ENCODE data around the gene DNAJB13.
"Not testable (repeated sequence)": the region's sequence is repeated elsewhere in the genome, so short reads cannot be mapped to it uniquely, and the experiment has no call there.

Gene DNAJB13

DNA sequence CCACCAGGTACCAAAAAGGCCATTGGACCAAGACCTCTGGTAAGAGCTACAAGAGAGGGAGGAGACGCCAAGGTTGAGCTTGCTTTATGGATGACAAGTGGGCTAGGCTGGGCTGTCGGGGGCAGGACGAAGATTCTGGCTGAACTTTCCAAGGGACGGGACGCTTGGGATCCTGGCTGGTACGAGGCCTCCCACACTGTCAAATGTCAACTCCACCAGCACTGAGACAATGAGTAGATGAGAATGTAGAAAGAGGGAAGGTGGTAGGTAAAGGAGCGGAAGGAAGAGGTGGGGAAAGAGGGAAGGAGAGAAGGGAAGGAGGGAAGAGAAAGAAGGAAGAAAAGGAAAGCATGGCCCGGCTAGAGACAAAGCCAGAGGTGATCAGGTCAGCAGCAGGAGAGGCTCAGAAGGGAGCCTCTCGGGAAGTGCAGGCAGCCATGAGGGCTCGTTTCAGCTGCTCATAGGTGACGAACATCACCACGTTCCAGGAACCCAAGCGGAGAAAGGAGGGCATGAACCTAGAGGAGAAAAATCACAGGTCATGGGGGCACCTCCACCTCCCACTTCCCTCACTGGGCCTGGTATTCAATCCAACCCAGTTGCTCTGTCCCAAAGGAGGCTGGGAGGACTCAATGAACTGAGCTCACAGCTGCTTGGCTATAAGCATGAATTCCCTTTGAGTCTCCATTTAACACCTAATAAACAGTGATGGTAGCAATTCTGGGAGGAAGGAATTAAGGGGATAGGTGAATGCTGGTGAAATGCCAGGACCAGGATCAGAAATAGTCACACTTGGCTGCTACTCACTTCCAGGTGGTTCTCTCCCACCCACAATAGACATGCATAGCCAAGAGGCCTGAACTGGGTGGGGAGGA, 24.0 kb downstream of the DNAJB13 start:
- peak in 3 of 10 donors; percentile 12 to 28 (median 24) for DNase-seq
- intact Hi-C loops (cut with DNase I), result no loop called here

GRCh38 chr11:73975479-73975757, 24.6 kb downstream of the DNAJB13 start:
- intact Hi-C loops (cut with DNase I), result no loop called here
- DNase-seq, result peak in 3 of 10 donors; percentile 10 to 62 (median 52)

DNA sequence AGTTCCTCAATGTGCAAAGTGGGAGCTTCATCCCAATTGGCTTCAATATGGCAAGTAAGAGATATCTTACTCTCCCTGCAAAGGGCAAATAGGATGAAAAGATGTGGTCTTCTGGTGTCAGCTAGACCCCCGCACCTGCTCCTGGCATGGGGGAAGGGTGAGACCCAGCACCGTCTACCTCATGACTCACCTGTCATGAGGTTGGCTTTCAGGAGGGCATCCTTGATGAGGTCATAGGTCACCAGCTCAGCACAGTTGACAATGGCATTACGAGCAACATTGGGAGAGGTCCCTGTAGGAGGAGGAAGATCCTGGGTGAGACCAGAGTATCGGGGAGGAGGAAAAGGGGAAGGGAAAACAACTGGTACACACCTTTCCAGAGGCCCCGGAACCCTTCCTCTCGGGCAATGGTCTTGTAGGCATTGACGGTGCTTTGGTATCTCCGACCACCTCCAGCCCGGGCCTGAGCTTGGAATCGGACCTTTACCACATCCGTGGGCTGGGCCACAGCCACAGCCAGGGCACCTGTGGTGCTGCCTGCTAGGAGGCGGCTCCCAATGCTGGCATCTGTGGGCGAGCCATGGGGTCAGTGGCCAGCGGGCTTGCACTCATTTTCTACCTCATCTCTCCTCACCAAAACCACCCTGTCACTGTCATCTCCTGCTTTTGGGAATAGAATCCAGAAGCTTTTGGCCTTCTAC, 25.8 kb downstream of the DNAJB13 start:
- DNase-seq, result peak in 3 of 10 donors; percentile 41 to 43 (median 42)
- intact Hi-C loops (cut with DNase I), result no loop called here

DNA sequence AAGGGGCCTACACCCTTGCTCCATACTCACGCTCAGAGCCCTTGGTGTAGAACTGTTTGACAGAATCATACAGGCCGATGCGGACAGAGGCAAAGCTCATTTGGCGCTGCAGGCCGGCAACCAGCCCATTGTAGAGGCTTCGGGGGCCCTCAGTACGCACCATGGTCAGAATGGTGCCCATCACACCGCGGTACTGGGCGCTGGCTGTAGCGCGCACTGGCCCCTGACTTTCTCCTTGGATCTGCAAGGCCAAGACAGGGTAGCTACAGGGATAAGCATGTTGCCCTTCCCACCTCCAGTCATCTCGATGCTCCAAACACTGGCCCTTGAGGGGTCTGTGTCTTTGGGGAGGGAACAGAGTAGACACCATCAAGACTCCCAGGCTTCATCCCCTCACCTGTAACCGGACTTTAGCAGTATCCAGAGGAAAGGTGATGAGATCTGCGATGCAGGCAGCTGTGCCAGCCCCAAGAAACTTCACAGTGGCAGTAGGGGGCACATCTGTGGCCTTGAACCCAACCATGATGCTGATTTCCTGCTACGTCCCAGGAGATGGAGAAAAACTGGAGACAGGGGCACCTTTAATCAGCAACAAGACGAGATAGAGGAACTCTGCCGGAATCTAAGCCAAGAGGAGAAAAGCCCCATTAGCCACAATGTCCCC, 27.2 kb downstream of the DNAJB13 start:
- intact Hi-C loops (cut with DNase I), result no loop called here
- DNase-seq, result peak in 3 of 10 donors; percentile 25 to 46 (median 44)

GRCh38 chr11:73978576-73979086, 27.8 kb downstream of the DNAJB13 start:
- intact Hi-C loops (cut with DNase I), result no loop called here
- peak in 1 of 10 donors; percentile 13 for DNase-seq

GRCh38 chr11:73980001-73980961, 29.5 kb downstream of the DNAJB13 start:
- intact Hi-C loops (cut with DNase I), result loop anchor here (5.0 kb wide), 1 partner anchor 192 kb away; the partner anchor contains the start of genes C2CD3 and PPME1
- peak in 3 of 10 donors; percentile 39 to 77 (median 61) for DNase-seq

DNA sequence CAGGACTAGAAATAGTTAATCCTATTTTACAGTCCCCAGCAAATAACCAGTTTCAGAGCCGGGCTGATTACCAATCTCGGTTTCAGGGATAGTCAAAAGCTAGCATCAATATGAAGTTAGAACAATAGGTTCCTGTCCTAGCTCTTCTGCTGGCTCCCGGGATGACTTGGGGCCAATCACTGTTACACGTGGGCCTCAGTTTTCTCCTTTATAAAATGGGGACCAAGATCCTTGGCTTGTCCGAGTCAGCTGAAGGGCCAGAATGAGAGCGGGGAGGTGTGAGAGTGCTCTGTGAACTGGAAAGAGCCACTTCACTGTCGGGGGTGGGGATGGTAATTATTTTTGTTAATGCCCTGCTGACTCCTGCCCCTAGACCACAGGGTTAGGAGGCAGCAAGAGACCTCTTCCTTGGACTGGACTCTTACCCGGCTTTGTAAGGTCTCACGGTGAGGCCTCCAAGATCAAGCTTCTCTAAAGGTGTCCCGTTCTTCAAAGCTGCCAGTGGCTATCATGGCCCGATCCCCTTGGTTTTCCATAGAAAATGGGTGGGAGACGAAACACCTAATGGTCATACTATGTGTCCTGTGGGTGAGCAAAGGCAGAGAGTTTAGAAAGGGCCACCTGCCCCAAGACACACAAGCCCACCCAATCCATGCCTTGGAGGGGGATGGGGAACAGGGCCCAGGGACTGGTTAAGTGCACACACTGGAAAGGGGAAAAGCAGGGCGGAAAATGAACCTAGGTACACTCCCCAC, 30.4 kb downstream of the DNAJB13 start:
- intact Hi-C loops (cut with DNase I), result loop anchor here (5.0 kb wide), 1 partner anchor 191 kb away; the partner anchor contains the start of genes C2CD3 and PPME1

DNA sequence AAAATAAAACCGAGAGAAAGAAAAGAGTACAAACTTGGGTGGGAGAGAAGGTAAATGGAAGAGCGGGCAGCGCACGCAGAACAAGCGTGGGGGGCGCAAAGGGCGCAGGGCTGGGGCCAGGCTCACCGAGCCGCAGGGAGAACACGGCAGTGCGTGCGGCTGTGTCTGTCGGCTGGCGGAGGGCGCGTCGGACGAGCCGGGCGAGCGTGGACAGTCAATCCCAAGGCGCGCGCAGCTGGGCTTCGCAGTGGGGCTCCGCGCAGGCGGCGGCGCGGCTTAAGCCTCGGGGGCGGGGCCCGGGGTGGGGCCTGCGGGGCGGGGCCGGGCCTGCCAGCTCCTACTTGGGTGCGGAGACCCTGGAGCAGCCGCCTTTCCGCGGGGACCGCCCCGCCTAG, 31.8 kb downstream of the DNAJB13 start, which contains the start of gene UCP2:
Gene UCP2, minus strand, starts transcription at position 249 of the 395 bp plus-strand sequence. CDS start 4,465 bp downstream, outside the sequence.
- peak in 8 of 10 donors; percentile 63 to 94 (median 81) for DNase-seq
- intact Hi-C loops (cut with DNase I), result loop anchor here (5.0 kb wide), 1 partner anchor 190 kb away; the partner anchor contains the start of genes C2CD3 and PPME1

More for the DNA sequence above, 30.4 kb downstream of the DNAJB13 start:
- DNase-seq, result peak in 3 of 10 donors; percentile 4 to 34 (median 22)

- intact Hi-C loops (cut with DNase I), result loop anchor here (5.0 kb wide), 1 partner anchor 189 kb away; the partner anchor contains the start of genes C2CD3 and PPME1
- peak; percentile 86 to 99 (median 93) for DNase-seq
These were observed 32.3 kb downstream of the DNAJB13 start for GRCh38 chr11:73982990-73983740.

GRCh38 chr11:73983741-73984538, 33.1 kb downstream of the DNAJB13 start:
- peak in 2 of 10 donors; percentile 13 to 40 for DNase-seq

DNA sequence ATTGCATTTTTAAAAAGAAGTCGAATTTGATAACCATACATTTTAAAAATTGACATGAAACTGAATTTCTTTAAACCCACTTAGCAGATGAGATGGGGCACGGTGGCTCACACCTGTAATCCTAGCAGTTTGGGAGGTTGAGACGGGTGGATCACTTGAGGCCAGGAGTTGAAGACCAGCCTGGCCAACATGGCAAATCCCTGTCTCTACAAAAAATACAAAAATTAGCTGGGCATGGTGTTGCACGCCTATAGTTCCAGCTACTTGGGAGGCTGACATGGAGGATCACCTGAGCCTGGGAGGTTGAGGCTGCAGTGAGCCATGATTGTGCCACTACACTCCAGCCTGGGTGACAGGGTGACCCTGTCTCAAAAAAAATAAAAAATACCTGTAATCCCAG, 34.8 kb downstream of the DNAJB13 start:
- intact Hi-C loops (cut with DNase I), result not testable (repeated sequence)
- DNase-seq, result peak in 3 of 10 donors; percentile 11 to 16 (median 14)

More at GRCh38 chr11:73983741-73984538, 33.1 kb downstream of the DNAJB13 start:
- intact Hi-C loops (cut with DNase I), result loop anchor here (5.0 kb wide), 1 partner anchor 188 kb away; the partner anchor contains the start of genes C2CD3 and PPME1

DNA sequence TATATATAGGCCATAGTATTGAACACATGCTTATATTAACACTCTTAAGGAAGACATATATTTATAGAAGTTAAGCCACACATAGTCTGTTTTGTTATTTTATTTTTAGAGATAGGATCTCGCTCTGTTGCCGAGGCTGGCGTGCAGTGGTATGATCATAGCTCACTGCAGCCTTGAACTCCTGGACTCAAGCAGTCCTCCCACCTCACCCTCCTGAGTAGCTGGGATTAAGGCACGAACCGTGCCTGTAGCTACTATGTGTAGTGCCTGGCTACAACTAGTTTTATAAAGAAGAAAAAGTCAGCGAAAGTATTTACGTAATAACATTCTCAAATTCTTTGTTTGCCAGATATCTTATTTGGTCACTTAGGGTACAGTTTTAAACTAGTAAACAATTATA, 37.4 kb downstream of the DNAJB13 start:
- DNase-seq, result peak in 1 of 10 donors; percentile 2

DNA sequence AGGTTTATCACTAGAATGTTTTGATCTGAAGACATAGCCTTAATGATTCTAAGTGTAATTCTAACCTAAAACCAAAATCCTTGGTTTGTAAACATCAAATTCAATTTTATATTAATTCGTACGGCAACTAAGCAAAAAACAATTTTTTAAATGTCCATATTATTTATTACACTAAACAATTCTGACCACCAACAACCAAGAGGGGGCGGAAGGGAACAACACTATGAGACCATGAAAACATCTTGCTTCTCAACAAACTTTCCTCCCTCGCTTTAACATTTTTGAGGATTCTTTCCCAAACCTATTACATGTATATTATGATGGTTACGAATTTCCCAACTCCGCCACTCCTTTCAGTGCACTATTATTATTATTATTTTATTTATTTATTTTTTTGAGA, 38.3 kb downstream of the DNAJB13 start:
- intact Hi-C loops (cut with DNase I), result no loop called here
- no peak for DNase-seq

More for the DNA sequence above, 37.4 kb downstream of the DNAJB13 start:
- intact Hi-C loops (cut with DNase I), result no loop called here

DNA sequence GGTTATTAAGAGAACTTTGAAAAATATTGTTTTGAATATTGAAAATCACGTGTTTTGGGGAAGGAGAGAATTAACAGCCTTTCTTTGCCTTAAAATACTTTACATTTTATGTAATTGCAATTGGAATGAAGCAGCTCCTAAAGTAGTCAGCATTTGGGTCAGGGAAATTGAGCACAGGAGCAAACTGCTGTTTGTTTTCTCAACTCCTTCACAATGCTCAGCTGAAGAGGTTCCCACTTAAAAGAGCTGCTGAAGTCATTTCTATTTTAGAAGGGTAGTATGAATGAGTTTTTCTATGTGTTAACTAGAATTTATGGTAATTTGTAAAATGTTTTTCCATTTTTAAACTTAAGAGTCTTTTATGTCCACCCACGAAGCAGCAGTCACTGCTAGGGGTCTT, 39.9 kb downstream of the DNAJB13 start:
- intact Hi-C loops (cut with DNase I), result no loop called here
- no peak for DNase-seq

DNA sequence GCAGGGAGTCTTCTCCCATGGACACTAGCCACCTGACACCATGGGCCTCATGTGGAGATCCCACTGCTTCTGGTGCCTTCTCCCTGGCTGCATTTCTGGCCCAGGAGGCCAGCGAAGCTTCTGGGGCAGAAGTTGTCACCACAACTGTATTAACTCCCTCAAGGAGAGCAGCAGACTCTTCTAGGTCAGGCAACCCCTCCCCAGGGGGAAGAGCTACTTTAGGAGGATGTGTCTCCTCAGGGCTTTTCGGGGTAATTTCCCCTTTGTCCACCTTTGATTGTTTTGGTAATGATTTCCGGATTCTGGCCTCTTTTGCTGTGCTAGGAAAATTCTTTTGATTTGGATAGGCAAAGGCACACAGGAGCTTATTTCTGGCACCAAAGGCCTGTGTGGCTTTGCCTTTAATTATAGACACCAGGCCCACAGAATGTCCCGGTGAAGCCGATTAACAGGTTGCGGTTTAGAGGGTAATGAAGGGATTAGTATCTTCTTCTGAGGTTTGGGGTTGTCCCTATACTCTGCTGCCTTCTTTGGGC, 40.7 kb downstream of the DNAJB13 start:
- intact Hi-C loops (cut with DNase I), result no loop called here
- peak in 2 of 10 donors; percentile 30 to 57 for DNase-seq

DNA sequence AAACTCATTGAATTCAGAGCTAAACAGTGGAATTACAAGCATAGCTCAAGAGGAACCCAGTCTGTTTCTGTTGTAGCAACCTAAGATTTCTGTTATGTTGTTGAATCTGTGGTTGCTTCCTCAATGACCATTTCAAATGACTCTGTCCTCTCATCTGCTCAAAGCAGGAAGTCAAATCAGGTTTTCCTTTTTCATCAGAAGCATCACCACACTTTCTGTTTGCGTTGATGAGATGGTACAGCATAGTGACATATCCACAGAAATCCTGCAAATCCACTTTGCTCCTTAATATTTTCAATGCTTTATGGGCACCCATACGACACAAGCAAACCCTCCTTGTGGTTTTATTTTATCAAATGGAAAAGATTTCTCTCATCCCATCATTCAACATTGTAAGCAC, 44.4 kb downstream of the DNAJB13 start:
- no peak for DNase-seq

More for the DNA sequence above, 44.4 kb downstream of the DNAJB13 start:
- intact Hi-C loops (cut with DNase I), result no loop called here

Measured in posterior cingulate gyrus (tissue), 11 donors.